GM18499 (cell line): ENCODE measurements around the gene TEX13D.

ENCODE experiments used
- ATAC-seq: cut with Tn5 transposase; IDR thresholded peaks from one replicate; pipeline ENCODE4 v1.9.1; 2021; ENCODE audit warnings: moderate number of reproducible peaks; ENCODE audit not compliant: insufficient read depth, unreplicated experiment

The TEX13D gene

GRCh38 chrX:124347242-124347641, 14.8 kb downstream of the TEX13D start:
- ATAC-seq = no peak

DNA sequence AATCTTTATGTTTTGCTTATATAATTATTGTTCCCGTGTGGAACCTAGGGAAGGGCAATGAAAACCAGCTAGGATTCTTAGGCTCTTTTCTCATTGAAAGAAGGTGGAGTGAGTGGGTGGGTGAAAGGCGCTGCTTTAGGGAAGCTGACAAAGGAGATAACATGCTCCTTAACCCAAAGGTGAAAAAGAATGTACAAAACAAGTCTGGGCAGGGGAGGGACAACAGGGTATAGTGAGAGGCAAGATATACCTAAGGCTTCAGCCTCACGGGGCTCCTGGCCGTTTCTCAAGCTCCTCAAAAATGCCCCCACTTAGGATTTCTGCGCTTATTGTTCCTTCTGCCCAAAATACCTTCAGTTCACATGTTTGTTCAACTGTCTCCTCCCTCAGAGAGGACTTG, 15.7 kb downstream of the TEX13D start:
- ATAC-seq = no peak

- ATAC-seq = no peak
Observed at GRCh38 chrX:124348885-124349453, 16.5 kb downstream of the TEX13D start.

DNA sequence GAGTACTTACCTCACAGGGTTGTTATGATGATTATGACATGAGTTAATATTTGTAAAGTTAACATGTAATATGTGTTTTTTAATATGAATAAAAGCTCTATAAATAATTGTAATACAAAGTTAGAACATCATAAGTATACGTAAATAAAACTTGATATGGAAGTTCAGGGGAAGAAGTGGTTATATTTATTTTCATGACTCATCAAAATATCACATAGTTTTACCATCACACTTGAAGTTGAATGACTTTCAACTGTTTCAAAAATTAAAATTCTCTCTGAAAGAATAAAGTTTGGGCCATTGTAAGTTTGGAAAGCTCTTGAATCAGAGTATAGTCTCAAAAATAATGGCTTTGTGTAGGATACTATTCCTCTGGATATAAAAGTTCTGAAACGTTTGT, 22.2 kb downstream of the TEX13D start:
- no peak for ATAC-seq

DNA sequence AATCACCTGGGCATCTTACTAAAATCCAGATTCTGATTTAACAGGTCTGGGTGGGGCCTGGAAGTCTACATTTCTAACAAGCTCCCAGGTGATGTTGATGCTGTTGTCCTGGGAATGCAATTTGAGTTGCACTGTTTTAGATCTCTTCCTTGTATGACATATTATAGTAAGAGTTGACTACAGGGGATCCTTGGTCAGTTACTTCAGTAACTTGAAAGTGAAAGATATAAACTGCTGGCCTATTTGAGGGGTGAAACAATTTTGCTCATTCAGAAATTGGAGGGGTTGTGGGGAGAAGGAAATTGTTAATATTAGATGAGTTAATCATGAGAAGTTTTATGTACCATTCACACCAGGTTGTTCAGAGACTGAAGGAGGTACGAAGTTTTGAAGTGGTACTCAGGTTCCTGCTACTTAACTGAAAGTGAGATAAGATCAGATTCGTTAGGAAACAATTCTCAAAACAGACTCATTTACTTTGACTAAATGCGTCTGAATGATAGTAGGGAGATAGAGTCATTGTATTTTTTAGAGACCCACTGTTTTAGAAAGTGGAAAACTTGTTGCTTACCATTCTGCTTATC, 26.4 kb downstream of the TEX13D start:
- peak; percentile 42 for ATAC-seq

DNA sequence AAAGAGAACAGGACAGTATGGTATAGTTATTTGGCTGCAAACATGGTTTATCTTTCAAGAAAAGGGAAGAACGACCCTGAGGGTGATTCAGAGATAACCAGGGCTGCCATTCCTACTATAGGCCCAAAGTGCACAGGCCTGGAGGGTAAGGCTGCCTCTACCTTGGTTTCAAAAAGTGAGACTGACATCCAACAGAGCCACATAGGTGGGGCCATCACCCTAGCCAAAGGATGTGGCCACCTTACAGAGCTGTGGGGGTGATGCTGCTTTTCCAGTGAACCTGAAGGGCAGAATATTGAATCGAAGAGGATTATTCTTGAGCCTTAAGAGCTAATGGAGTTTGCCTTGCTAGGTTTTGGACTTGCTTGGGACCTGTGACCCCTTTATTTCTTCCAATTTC, 29.6 kb downstream of the TEX13D start:
- ATAC-seq = no peak

DNA sequence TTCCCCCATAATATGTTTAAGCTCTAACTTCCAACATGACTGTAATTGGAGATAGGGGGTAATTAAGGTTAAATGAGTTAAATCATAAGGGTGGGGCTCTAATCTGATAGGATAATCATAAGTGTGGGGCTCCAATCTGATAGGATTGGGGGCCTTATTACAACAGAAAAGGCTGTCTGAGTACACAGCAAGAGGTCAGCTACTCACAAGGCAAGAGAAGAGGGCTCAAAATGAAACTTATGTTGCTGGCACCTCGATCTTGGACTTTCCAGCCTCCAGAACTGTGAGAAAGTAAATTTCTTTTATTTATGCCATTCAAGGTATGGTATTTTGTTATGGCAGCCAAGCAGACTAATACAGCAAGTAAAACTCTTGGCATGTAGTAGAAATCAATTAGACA, 30.3 kb downstream of the TEX13D start:
- no peak for ATAC-seq

DNA sequence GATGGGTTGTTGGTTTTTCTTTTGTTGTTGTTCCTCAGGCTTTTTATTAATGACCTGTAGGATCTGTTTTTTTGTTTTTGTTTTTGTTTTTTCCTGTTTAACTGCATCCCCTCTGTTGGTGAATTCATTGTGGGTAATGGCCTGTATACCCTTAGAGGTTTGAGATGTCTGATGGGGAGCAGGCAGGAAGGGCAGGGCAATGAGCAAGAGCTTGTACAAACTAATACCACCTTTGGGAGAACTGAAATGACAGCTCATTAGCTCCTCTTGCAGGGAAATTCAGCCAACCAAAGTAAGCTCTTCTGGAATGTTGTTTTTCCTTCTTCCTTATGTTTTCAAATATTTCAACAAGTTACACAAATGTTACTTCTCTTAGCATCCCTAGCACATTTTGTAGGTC, 37.3 kb downstream of the TEX13D start:
- no peak for ATAC-seq

- ATAC-seq = no peak
Observed at GRCh38 chrX:124373348-124373747, 40.9 kb downstream of the TEX13D start.

GRCh38 chrX:124378643-124379042, 46.2 kb downstream of the TEX13D start:
- ATAC-seq = no peak

DNA sequence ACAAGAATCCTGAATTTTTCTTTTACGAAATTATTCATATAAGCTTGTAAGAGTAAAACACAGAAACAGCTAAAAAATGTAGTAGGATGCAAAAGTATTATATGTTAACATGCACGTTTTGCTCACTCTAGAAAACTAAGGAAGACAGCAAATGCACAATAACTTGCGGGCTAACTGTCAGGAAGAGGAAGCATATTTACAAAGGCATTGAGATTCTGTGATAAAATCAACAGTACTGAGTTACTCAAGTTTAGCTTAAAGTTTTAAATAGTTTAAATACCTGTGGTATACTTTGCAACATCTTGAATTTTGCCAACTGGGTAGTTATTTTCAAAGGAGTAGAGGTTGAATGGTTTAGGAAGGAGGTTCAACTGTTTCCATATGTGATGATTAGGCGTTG, 50.9 kb downstream of the TEX13D start:
- ATAC-seq = no peak

DNA sequence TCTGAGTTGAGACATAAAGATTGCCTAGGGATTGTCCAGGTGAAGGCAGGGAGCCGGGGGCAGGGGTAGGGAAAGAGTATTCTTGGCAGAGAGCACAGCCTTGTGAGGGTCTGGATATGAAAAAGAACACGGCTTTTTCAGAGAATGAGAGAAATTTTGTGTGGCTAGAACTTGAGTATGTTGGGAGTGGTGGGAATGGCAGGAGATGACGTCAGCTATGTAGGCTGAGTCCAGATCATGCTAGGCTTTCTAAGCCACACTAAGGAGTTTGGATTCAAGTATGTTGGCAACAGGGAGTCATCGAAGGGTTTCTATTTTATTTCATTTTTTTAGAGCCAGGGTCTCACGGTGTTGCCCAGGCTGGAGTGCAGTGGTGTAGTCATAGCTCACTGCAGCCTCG, 53.9 kb downstream of the TEX13D start:
- no peak for ATAC-seq
